HG03354 (cell line): ENCODE measurements around the gene SLC6A19.

Experiments used
- ATAC-seq: cut with Tn5 transposase; IDR thresholded peaks from one replicate; pipeline ENCODE4 v1.9.1; 2021; ENCODE audit warnings: mild to moderate bottlenecking; ENCODE audit not compliant: unreplicated experiment, poor library complexity, severe bottlenecking

The SLC6A19 gene

DNA sequence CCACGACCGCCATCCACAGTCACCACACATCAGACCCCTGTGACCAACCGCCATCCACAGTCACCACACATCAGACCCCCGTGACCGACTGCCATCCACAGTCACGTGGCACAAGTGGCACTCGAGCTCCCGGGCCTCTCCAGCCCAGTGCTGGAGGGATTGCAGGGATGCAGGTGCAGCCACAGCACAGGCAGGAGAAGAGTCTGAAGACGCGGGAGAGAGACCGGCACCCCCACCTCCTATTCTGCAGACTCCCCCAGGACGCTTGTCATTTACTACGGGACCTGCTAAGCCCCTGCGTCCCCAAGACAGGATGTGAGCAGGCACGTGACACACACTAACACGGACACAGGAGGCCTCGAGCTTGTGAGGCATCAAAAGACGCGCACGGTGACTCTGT lies 72.3 kb downstream of the SLC6A19 start:
- ATAC-seq = no peak

DNA sequence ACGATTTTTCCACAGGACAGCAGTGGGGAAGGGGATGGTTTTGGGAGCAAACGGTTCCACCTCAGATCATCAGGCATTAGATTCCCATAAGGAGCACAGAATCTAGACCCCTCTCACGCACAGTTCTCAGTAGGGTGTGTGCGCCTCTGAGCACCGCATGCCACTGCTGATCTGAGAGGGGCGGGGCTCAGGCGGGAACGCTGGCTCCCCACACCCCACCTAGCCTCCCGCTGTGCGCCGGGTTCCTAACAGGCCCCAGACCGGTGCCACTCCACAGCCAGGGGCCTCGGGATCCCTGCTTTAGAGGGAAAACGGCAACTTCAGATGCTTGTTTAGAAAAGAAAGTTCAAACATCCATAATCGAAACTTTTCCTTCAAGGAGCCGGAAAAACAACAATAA lies 73.1 kb downstream of the SLC6A19 start:
- ATAC-seq = no peak
